ENCODE results near the gene SLC25A6. TPM values are rescaled to one million over a fixed set of nuclear protein-coding genes. Genes with fewer than 3 reads are reported as not detected.
"Not testable (repeated sequence)": the region's sequence is repeated elsewhere in the genome, so short reads cannot be mapped to it uniquely, and the experiment has no call there.

Gene SLC25A6
- total and polyA plus RNA-seq, 2 experiments from 2014 or later: 370 to 592 TPM

- TF ChIP-seq CTCF (IDR thresholded peaks at IDR 0.05; ENCODE audit: low read depth, low read length): no peak
Observed at GRCh38 chrX:1368385-1368698, 23.6 kb downstream of the SLC25A6 start.

GRCh38 chrX:1366363-1366762 lies 25.6 kb downstream of the SLC25A6 start:
- H3K9me3 ChIP-seq (ENCODE audit: low read depth); H3K27ac ChIP-seq; H3K36me3 ChIP-seq; H3K4me1 ChIP-seq (ENCODE audit: low read depth); H3K4me3 ChIP-seq; H3K27me3 ChIP-seq; DNase-seq (ENCODE audit: low read depth in 1 of 2, low spot score in 1 of 2): not testable (repeated sequence)

More at GRCh38 chrX:1368385-1368698, 23.6 kb downstream of the SLC25A6 start:
- Histone ChIP-seq H3K9me3 (ENCODE audit: low read depth) (no peaks in the 10 kb centered on the region), H3K4me1 (ENCODE audit: low read depth) (no peaks in the 10 kb centered on the region), H3K27me3 (no peaks in the 10 kb centered on the region), H3K36me3 (peaks cover 3% of the 10 kb centered on the region), H3K27ac (peak overlapping the region; percentile 64), H3K4me3 (no peak overlapping the region)
- no peak for DNase-seq (ENCODE audit: low read depth in 1 of 2, low spot score in 1 of 2)

- no peak for DNase-seq (ENCODE audit: low read depth in 1 of 2, low spot score in 1 of 2)
- H3K27ac ChIP-seq: no peak overlapping the region
- H3K36me3 ChIP-seq: peaks cover 22% of the 10 kb centered on the region
- no peak overlapping the region for H3K4me3 ChIP-seq
- H3K27me3 ChIP-seq: no peaks in the 10 kb centered on the region
- H3K4me1 ChIP-seq (ENCODE audit: low read depth): no peaks in the 10 kb centered on the region
- no peaks in the 10 kb centered on the region for H3K9me3 ChIP-seq (ENCODE audit: low read depth)
- TF ChIP-seq CTCF (IDR thresholded peaks at IDR 0.05; ENCODE audit: low read depth, low read length): no peak
Observed at GRCh38 chrX:1361910-1362309, 30.0 kb downstream of the SLC25A6 start.

- no peak overlapping the region for H3K27ac ChIP-seq
- no peaks in the 10 kb centered on the region for H3K9me3 ChIP-seq (ENCODE audit: low read depth)
- no peak overlapping the region for H3K4me3 ChIP-seq
- H3K36me3 ChIP-seq: peaks cover 22% of the 10 kb centered on the region
- DNase-seq (ENCODE audit: low read depth in 1 of 2, low spot score in 1 of 2): no peak
- no peak for TF ChIP-seq CTCF (IDR thresholded peaks at IDR 0.05; ENCODE audit: low read depth, low read length)
- H3K27me3 ChIP-seq: no peaks in the 10 kb centered on the region
- H3K4me1 ChIP-seq (ENCODE audit: low read depth): no peaks in the 10 kb centered on the region
Observed at GRCh38 chrX:1361275-1361674, 30.6 kb downstream of the SLC25A6 start.

GRCh38 chrX:1360171-1360570 lies 31.7 kb downstream of the SLC25A6 start:
- Histone ChIP-seq H3K27ac (no peak overlapping the region), H3K4me3 (no peak overlapping the region), H3K36me3 (peaks cover 22% of the 10 kb centered on the region), H3K9me3 (ENCODE audit: low read depth) (no peaks in the 10 kb centered on the region), H3K27me3 (no peaks in the 10 kb centered on the region), H3K4me1 (ENCODE audit: low read depth) (no peaks in the 10 kb centered on the region)
- DNase-seq (ENCODE audit: low read depth in 1 of 2, low spot score in 1 of 2): no peak
- TF ChIP-seq CTCF (IDR thresholded peaks at IDR 0.05; ENCODE audit: low read depth, low read length): no peak

GRCh38 chrX:1359477-1359873 lies 32.4 kb downstream of the SLC25A6 start:
- Histone ChIP-seq H3K4me3 (no peak overlapping the region), H3K9me3 (ENCODE audit: low read depth) (no peaks in the 10 kb centered on the region), H3K27ac (no peak overlapping the region), H3K27me3 (no peaks in the 10 kb centered on the region), H3K4me1 (ENCODE audit: low read depth) (no peaks in the 10 kb centered on the region), H3K36me3 (peaks cover 19% of the 10 kb centered on the region)
- no peak for DNase-seq (ENCODE audit: low read depth in 1 of 2, low spot score in 1 of 2)
- no peak for TF ChIP-seq CTCF (IDR thresholded peaks at IDR 0.05; ENCODE audit: low read depth, low read length)
